RWPE1 (cell line): Measurements from ENCODE around the gene HIVEP1.
"Not testable (repeated sequence)": the region's sequence is repeated elsewhere in the genome, so short reads cannot be mapped to it uniquely, and the experiment has no call there.

Experiments used
- CTCF ChIA-PET: fragments of 350-600 bp; sonication (Branson Sonifier 250); formaldehyde crosslinking; extraction: SDS; loops from one replicate; lab custom pipeline; 2021; lab: Yijun Ruan, JAX
- POLR2A ChIA-PET: fragments of 400-600 bp; formaldehyde crosslinking; extraction: SDS; loops from one replicate; lab custom pipeline; 2020; ENCODE audit warnings: antibody characterized with exemption; ENCODE audit not compliant: low non-redundant PET; lab: Yijun Ruan, JAX
- DNase-seq: peaks from one replicate; pipeline ENCODE4 v3.0.0; 2012; ENCODE audit warnings: low spot score
- H3K27ac ChIP-seq: fragments of 450-650 bp; 2 replicates; pipeline ENCODE4 v1.5.1; 2017
- CTCF ChIP-seq: fragments of 450-650 bp; conservative IDR thresholded peaks from 2 replicates; pipeline ENCODE4 v1.5.1; 2017; ENCODE audit warnings: low read depth, mild to moderate bottlenecking

HIVEP1 gene

GRCh38 chr6:12173661-12174060 is 161.5 kb downstream of the HIVEP1 start:
- ChIA-PET POLR2A (no interaction called here), CTCF (interaction anchor here (0.6 kb wide), 1 partner anchor 1695 kb away, joined by 3 read pairs; no protein-coding TSS in a partner anchor)
- no peak for DNase-seq
- no peak overlapping the region for H3K27ac ChIP-seq
- TF ChIP-seq CTCF = no peak

- no peak overlapping the region for H3K27ac ChIP-seq
- peak; percentile 49 for DNase-seq
- POLR2A ChIA-PET = no interaction called here
- CTCF ChIA-PET = no interaction called here
- TF ChIP-seq CTCF = no peak
Observed at GRCh38 chr6:12174878-12175277, 162.8 kb downstream of the HIVEP1 start.

GRCh38 chr6:12175626-12176025 is 163.5 kb downstream of the HIVEP1 start:
- TF ChIP-seq CTCF = no peak
- no peak overlapping the region for H3K27ac ChIP-seq
- DNase-seq = no peak
- ChIA-PET CTCF (no interaction called here), POLR2A (no interaction called here)

GRCh38 chr6:12176782-12177181 is 164.7 kb downstream of the HIVEP1 start:
- DNase-seq, H3K27ac ChIP-seq, CTCF ChIA-PET, POLR2A ChIA-PET: not testable (repeated sequence)

- TF ChIP-seq CTCF = no peak
- no peak for DNase-seq
- POLR2A ChIA-PET = no interaction called here
- H3K27ac ChIP-seq = no peak overlapping the region
- CTCF ChIA-PET = interaction anchor here (0.7 kb wide), 1 partner anchor 61 kb away, joined by 3 read pairs; no protein-coding TSS in a partner anchor
Observed at GRCh38 chr6:12178521-12178920, 166.4 kb downstream of the HIVEP1 start.

GRCh38 chr6:12181481-12181880 is 169.4 kb downstream of the HIVEP1 start:
- no peak overlapping the region for H3K27ac ChIP-seq
- no peak for TF ChIP-seq CTCF
- CTCF ChIA-PET = no interaction called here
- POLR2A ChIA-PET = no interaction called here
- no peak for DNase-seq

GRCh38 chr6:12182676-12183075 is 170.6 kb downstream of the HIVEP1 start:
- ChIA-PET CTCF (no interaction called here), POLR2A (no interaction called here)
- TF ChIP-seq CTCF = no peak
- no peak overlapping the region for H3K27ac ChIP-seq
- DNase-seq = peak; percentile 5
